Hepatocyte (in vitro differentiated cells): ENCODE data around the gene CHCHD6. TPM values are rescaled to one million over a fixed set of nuclear protein-coding genes. Genes with fewer than 3 reads are reported as not detected.

Source experiments
- DNase-seq: peaks from one replicate; pipeline ENCODE4 v3.0.0-alpha.2; 2016; ENCODE audit warnings: low spot score
- H2AFZ ChIP-seq: fragments of 200-600 bp; sonication (generic); 2 replicates; pipeline ENCODE4 v1.6.0; 2016; ENCODE audit warnings: antibody characterized with exemption, mild to moderate bottlenecking
- H3K27ac ChIP-seq: fragments of 200-600 bp; sonication (generic); 2 replicates; pipeline ENCODE4 v1.5.1; 2016; ENCODE audit warnings: mild to moderate bottlenecking
- H3K27me3 ChIP-seq: fragments of 200-600 bp; sonication (generic); 2 replicates; pipeline ENCODE4 v1.6.1; 2016
- H3K36me3 ChIP-seq: fragments of 200-600 bp; sonication (generic); replicated peaks from 2 replicates; pipeline ENCODE4 v1.5.1; 2016; ENCODE audit warnings: low read depth; ENCODE audit not compliant: insufficient read depth
- H3K4me1 ChIP-seq: fragments of 200-600 bp; sonication (generic); 2 replicates; pipeline ENCODE4 v1.5.1; 2016; ENCODE audit warnings: mild to moderate bottlenecking, moderate library complexity; ENCODE audit not compliant: insufficient read depth
- H3K4me2 ChIP-seq: fragments of 200-600 bp; sonication (generic); 2 replicates; pipeline ENCODE4 v1.6.0; 2016
- H3K4me3 ChIP-seq: fragments of 200-600 bp; sonication (generic); 2 replicates; pipeline ENCODE4 v1.5.1; 2016; ENCODE audit warnings: mild to moderate bottlenecking
- H3K79me2 ChIP-seq: fragments of 200-600 bp; sonication (generic); 2 replicates; pipeline ENCODE4 v1.6.0; 2017; ENCODE audit warnings: mild to moderate bottlenecking
- H3K9me2 ChIP-seq: fragments of 200-600 bp; sonication (generic); replicated peaks from 2 replicates; pipeline ENCODE4 v1.6.0; 2017; ENCODE audit warnings: mild to moderate bottlenecking; ENCODE audit not compliant: insufficient read depth
- H3K9me3 ChIP-seq: fragments of 200-600 bp; sonication (generic); 2 replicates; pipeline ENCODE4 v1.5.1; 2016; ENCODE audit warnings: low read depth, mild to moderate bottlenecking
- H4K20me1 ChIP-seq: fragments of 200-600 bp; sonication (generic); 2 replicates; pipeline ENCODE4 v1.6.0; 2016; ENCODE audit warnings: mild to moderate bottlenecking; ENCODE audit not compliant: insufficient read depth, poor library complexity, severe bottlenecking
- EZH2 ChIP-seq: fragments of 200-600 bp; sonication (generic); IDR thresholded peaks from 2 replicates; pipeline ENCODE4 v1.6.1; 2016; ENCODE audit warnings: antibody characterized with exemption, mild to moderate bottlenecking, borderline replicate concordance
- EZH2phosphoT487 ChIP-seq: fragments of 200-600 bp; sonication (generic); IDR thresholded peaks from one replicate; pipeline ENCODE4 v1.6.1; 2018; ENCODE audit warnings: antibody characterized with exemption, mild to moderate bottlenecking, low read depth, moderate library complexity; ENCODE audit not compliant: unreplicated experiment, severe bottlenecking
- WGBS: methylation state at CpG from one replicate; pipeline ENCODE4 v1.1.6; 2016; ENCODE audit warnings: low lambda C conversion rate; ENCODE audit errors: missing lambda C conversion rate; 5-methylcytosine and 5-hydroxymethylcytosine counted together
- polyA plus RNA-seq: library from polyadenylated mRNA; unstranded; fragments of >200 nt; fragmentation: Nextera tagmentation; extraction: Ambion mirVana; gene quantifications from 2 replicates; pipeline ENCODE4 v1.2.1, GENCODE V29; 2016
- total RNA-seq: library from RNA; depleted of rRNA; stranded (reverse); fragments of >200 nt; gene quantifications from 2 replicates; pipeline ENCODE4 v1.2.3, GENCODE V29; 2014
- TF ChIP-seq, protein P1 (sequence below): fragments of 200-600 bp; sonication (generic); IDR thresholded peaks from 2 replicates; pipeline ENCODE4 v1.5.1; 2016; ENCODE audit warnings: antibody characterized with exemption, mild to moderate bottlenecking; ENCODE audit not compliant: poor library complexity

CHCHD6 gene
- total and polyA plus RNA-seq, 2 experiments from 2014 or later, result 13.8 to 19.7 TPM

DNA sequence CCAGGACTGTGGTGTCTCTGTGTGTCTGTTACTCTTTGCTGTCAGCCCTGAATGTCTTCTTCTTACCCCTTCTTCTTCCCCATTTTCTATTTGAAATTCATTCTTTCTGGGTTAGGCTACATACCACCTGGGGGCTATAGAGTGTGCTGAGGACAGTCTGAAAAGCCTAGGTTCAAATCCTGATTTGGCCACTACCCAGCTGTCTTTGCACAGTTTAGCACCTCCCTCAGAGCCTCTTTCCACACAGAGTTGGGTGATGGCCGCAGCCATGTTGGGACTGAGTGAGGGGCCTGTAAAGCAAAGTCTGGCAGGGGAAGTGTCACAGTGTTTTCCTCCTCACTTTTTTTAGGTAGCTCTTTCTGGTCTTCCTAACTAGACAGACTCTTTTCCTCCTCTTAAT, 113.7 kb downstream of the CHCHD6 start:
- TF ChIP-seq, protein P1, sequence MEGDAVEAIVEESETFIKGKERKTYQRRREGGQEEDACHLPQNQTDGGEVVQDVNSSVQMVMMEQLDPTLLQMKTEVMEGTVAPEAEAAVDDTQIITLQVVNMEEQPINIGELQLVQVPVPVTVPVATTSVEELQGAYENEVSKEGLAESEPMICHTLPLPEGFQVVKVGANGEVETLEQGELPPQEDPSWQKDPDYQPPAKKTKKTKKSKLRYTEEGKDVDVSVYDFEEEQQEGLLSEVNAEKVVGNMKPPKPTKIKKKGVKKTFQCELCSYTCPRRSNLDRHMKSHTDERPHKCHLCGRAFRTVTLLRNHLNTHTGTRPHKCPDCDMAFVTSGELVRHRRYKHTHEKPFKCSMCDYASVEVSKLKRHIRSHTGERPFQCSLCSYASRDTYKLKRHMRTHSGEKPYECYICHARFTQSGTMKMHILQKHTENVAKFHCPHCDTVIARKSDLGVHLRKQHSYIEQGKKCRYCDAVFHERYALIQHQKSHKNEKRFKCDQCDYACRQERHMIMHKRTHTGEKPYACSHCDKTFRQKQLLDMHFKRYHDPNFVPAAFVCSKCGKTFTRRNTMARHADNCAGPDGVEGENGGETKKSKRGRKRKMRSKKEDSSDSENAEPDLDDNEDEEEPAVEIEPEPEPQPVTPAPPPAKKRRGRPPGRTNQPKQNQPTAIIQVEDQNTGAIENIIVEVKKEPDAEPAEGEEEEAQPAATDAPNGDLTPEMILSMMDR, result no peak
- TF ChIP-seq EZH2 (no peak), EZH2phosphoT487 (no peak)
- no peak for DNase-seq
- Histone ChIP-seq H3K4me2 (no peak overlapping the region), H3K9me2 (no peaks in the 10 kb centered on the region), H3K4me3 (no peak overlapping the region), H2AFZ (no peak overlapping the region), H3K27ac (peak overlapping the region; percentile 34), H4K20me1 (no peaks in the 10 kb centered on the region), H3K9me3 (peaks cover 7% of the 10 kb centered on the region), H3K36me3 (no peaks in the 10 kb centered on the region), H3K27me3 (no peaks in the 10 kb centered on the region), H3K4me1 (peaks cover 7% of the 10 kb centered on the region), H3K79me2 (no peaks in the 10 kb centered on the region)
- 100% methylated on average over 1 of the region's 1 CpG for WGBS

DNA sequence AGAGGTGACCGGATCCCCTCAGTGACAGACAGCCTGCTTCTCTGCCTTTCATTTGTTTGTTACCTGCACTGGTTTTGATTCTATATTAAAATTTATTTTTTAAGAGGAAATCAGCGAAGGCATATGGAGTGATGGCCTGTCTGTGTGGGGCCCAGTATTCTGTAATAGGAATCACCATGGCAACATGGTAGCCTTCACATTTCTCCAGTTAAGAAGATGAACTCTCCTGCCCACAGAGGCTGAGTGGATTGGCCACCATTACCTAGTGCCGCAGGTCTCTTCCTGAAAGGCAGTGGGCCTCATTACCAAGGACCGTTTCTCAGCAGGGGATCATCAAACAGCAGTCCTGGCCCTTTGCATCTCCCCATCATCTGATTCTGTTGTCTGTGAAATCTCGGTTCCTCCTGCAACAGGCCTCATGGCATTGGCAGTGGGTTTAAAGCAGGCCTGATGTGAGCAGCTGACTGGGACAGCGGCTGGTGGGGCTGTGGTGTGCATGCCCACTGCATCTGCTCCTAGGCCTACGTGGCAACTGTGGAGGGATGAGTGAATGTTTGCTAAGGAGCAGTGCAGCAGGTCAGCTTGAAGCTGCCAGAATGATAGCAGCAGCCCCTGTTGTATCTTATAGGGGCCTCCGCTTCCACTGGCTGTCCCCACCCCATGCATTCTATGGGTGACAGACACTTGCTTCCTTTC, 114.5 kb downstream of the CHCHD6 start:
- no peak overlapping the region for H2AFZ ChIP-seq
- TF ChIP-seq EZH2 (no peak), EZH2phosphoT487 (no peak)
- TF ChIP-seq, protein P1, result no peak
- no peaks in the 10 kb centered on the region for H4K20me1 ChIP-seq
- H3K4me1 ChIP-seq, result peaks cover 7% of the 10 kb centered on the region
- no peak for DNase-seq
- H3K4me2 ChIP-seq, result no peak overlapping the region
- no peak overlapping the region for H3K27ac ChIP-seq
- peaks cover 7% of the 10 kb centered on the region for H3K9me3 ChIP-seq
- no peak overlapping the region for H3K4me3 ChIP-seq
- no peaks in the 10 kb centered on the region for H3K27me3 ChIP-seq
- H3K36me3 ChIP-seq, result no peaks in the 10 kb centered on the region
- WGBS, result 93% methylated on average over 8 of the region's 8 CpGs
- H3K79me2 ChIP-seq, result no peaks in the 10 kb centered on the region
- H3K9me2 ChIP-seq, result no peaks in the 10 kb centered on the region

DNA sequence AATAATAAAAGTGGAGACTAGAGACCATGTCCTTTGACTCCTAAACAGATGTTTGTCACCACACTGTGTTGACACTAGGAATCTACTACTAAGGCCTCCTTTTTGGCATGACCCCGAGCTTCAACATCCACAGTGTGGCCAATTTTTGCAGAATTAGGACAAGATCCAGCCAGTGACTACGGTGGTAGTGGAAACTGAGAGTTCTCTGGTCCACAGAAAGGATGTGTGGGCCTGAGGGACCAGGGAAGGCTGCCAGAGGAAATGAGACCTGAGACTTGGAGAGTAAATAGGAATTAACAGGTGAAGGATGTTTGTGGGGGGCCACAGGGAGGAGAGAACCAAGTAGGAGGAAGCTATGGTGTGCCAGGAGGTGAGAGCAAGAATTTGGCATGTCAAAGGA, 122.7 kb downstream of the CHCHD6 start:
- Histone ChIP-seq H3K27me3 (no peaks in the 10 kb centered on the region), H2AFZ (no peak overlapping the region), H3K4me1 (no peaks in the 10 kb centered on the region), H3K4me2 (no peak overlapping the region), H3K9me3 (peaks cover 5% of the 10 kb centered on the region), H3K27ac (no peak overlapping the region), H3K36me3 (no peaks in the 10 kb centered on the region), H3K4me3 (no peak overlapping the region), H3K9me2 (no peaks in the 10 kb centered on the region), H4K20me1 (no peaks in the 10 kb centered on the region), H3K79me2 (no peaks in the 10 kb centered on the region)
- 90% methylated on average over 2 of the region's 2 CpGs for WGBS
- DNase-seq, result no peak
- no peak for TF ChIP-seq EZH2phosphoT487
- TF ChIP-seq, protein P1, result no peak
- TF ChIP-seq EZH2, result no peak

DNA sequence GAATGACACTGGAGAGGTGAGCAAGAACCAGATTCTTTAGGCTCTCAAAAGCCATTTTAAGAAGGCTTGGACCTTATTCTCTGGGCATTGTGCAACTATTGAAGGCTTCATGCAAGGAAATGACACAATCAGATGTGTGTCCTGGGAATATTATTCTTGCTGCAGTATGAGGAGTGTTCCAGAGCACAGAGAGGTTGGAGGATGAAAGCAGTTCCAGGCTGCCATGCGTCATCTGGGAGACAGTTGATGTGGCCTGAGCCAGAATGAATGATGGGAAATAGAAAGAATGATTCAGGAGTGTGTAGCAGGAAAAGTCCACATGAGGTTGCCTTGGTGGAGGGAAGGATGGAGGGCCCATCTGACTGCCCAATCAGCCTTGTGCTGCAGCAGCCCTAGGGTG, 123.1 kb downstream of the CHCHD6 start:
- Histone ChIP-seq H4K20me1 (no peaks in the 10 kb centered on the region), H3K27ac (no peak overlapping the region), H3K27me3 (no peaks in the 10 kb centered on the region), H3K9me2 (no peaks in the 10 kb centered on the region), H3K4me1 (no peaks in the 10 kb centered on the region), H3K36me3 (no peaks in the 10 kb centered on the region), H3K9me3 (peaks cover under 1% of the 10 kb centered on the region), H3K4me3 (no peak overlapping the region), H3K4me2 (no peak overlapping the region), H3K79me2 (no peaks in the 10 kb centered on the region), H2AFZ (no peak overlapping the region)
- 93% methylated on average over 1 of the region's 1 CpG for WGBS
- DNase-seq, result no peak
- TF ChIP-seq EZH2phosphoT487, result no peak
